ENCODE results near the gene ITIH1. TPM values are rescaled to one million over a fixed set of nuclear protein-coding genes. Genes with fewer than 3 reads are reported as not detected.

Gene ITIH1
- total RNA-seq, 4 donors from 2014 or later: 4.1 TPM; not detected in 3

GRCh38 chr3:52831500-52832301, 54.3 kb downstream of the ITIH1 start:
- peak overlapping the region in 2 of 4 donors; percentile 38 to 43 for H3K27ac ChIP-seq
- DNase-seq (ENCODE audit: low spot score in 2 of 2): peak; percentile 34 to 62
- TF ChIP-seq EP300 (IDR thresholded peaks at IDR 0.05) (peak in 1 of 2 donors; percentile 3), CTCF (IDR thresholded peaks at IDR 0.05) (no peak), POLR2A (IDR thresholded peaks at IDR 0.05) (no peak)

GRCh38 chr3:52833202-52833601, 55.8 kb downstream of the ITIH1 start:
- TF ChIP-seq POLR2A (IDR thresholded peaks at IDR 0.05): no peak
- TF ChIP-seq EP300 (IDR thresholded peaks at IDR 0.05): no peak
- TF ChIP-seq CTCF (IDR thresholded peaks at IDR 0.05): no peak
- 87 to 89% methylated on average over 7 to 14 of the region's 14 CpGs for WGBS, 2 donors
- no peaks in the 10 kb centered on the region for H3K27me3 ChIP-seq
- H3K4me1 ChIP-seq: peaks cover 0 to 31% (median 2%) of the 10 kb centered on the region in 4 donors
- H3K36me3 ChIP-seq: peaks cover 0 to 71% (median 0%) of the 10 kb centered on the region in 3 donors
- no peak overlapping the region for H3K4me3 ChIP-seq
- no peak for DNase-seq (ENCODE audit: low spot score in 2 of 2)
- H3K27ac ChIP-seq: peak overlapping the region in 1 of 4 donors; percentile 28
- H3K9me3 ChIP-seq: no peaks in the 10 kb centered on the region

More at GRCh38 chr3:52831500-52832301, 54.3 kb downstream of the ITIH1 start:
- no peaks in the 10 kb centered on the region for H3K27me3 ChIP-seq
- no peak overlapping the region for H3K4me3 ChIP-seq
- peaks cover 0 to 31% (median 2%) of the 10 kb centered on the region in 4 donors for H3K4me1 ChIP-seq
- H3K36me3 ChIP-seq: peaks cover 0 to 63% (median 0%) of the 10 kb centered on the region in 3 donors
- 56 to 57% methylated on average over 18 to 21 of the region's 21 CpGs for WGBS, 2 donors
- H3K9me3 ChIP-seq: no peaks in the 10 kb centered on the region

GRCh38 chr3:52834871-52835501, 57.6 kb downstream of the ITIH1 start, which contains the start of gene MUSTN1:
Gene MUSTN1, minus strand, starts transcription at chr3:52835019. Its CDS starts 71 bp downstream, at chr3:52834948.
- 36 to 53% methylated on average over 11 of the region's 11 CpGs for WGBS, 2 donors
- Histone ChIP-seq H3K36me3 (peaks cover 0 to 72% (median 0%) of the 10 kb centered on the region in 3 donors), H3K4me3 (peak within 1 kb of the TSS in 2 of 4 donors; percentile 5 to 38), H3K9me3 (no peaks in the 10 kb centered on the region), H3K27ac (peak within 1 kb of the TSS in 2 of 4 donors; percentile 43 to 59), H3K27me3 (no peaks in the 10 kb centered on the region), H3K4me1 (peaks cover 0 to 31% (median 2%) of the 10 kb centered on the region in 4 donors)
- DNase-seq (ENCODE audit: low spot score in 2 of 2): peak; percentile 51 to 61
- TF ChIP-seq EP300 (IDR thresholded peaks at IDR 0.05) (peak in 1 of 2 donors; percentile 5), CTCF (IDR thresholded peaks at IDR 0.05) (no peak)

GRCh38 chr3:52835766-52836470, 58.5 kb downstream of the ITIH1 start:
- H3K4me3 ChIP-seq: peak overlapping the region in 1 of 4 donors; percentile 38
- H3K36me3 ChIP-seq: peaks cover 0 to 81% (median 0%) of the 10 kb centered on the region in 3 donors
- DNase-seq (ENCODE audit: low spot score in 2 of 2): no peak
- TF ChIP-seq CTCF (IDR thresholded peaks at IDR 0.05): no peak
- H3K4me1 ChIP-seq: peaks cover 0 to 25% (median 2%) of the 10 kb centered on the region in 4 donors
- peak overlapping the region in 2 of 4 donors; percentile 43 to 59 for H3K27ac ChIP-seq
- 78 to 84% methylated on average over 8 of the region's 8 CpGs for WGBS, 2 donors
- no peaks in the 10 kb centered on the region for H3K27me3 ChIP-seq
- H3K9me3 ChIP-seq: no peaks in the 10 kb centered on the region
